Mammary epithelial cell (primary cell): ENCODE results near the gene HPCAL1.

Experiments
- EZH2 ChIP-seq: IDR thresholded peaks from 2 replicates; pipeline ENCODE4 v1.6.1; 2012; ENCODE audit warnings: low read length, inconsistent platforms, borderline replicate concordance
- TF ChIP-seq, protein P1 (sequence below), 2 donors: IDR thresholded peaks in 1 of 2; conservative IDR thresholded peaks in 1 of 2; 2 replicates each; pipeline ENCODE4 v1.5.1; 2011 to 2012; ENCODE audit warnings: inconsistent platforms in 2 of 2, low read length in 2 of 2, mild to moderate bottlenecking in 2 of 2, control low read depth in 1 of 2, low read depth in 1 of 2; ENCODE audit not compliant: insufficient read depth in 1 of 2; ENCODE audit errors: extremely low read depth in 1 of 2

DNA sequence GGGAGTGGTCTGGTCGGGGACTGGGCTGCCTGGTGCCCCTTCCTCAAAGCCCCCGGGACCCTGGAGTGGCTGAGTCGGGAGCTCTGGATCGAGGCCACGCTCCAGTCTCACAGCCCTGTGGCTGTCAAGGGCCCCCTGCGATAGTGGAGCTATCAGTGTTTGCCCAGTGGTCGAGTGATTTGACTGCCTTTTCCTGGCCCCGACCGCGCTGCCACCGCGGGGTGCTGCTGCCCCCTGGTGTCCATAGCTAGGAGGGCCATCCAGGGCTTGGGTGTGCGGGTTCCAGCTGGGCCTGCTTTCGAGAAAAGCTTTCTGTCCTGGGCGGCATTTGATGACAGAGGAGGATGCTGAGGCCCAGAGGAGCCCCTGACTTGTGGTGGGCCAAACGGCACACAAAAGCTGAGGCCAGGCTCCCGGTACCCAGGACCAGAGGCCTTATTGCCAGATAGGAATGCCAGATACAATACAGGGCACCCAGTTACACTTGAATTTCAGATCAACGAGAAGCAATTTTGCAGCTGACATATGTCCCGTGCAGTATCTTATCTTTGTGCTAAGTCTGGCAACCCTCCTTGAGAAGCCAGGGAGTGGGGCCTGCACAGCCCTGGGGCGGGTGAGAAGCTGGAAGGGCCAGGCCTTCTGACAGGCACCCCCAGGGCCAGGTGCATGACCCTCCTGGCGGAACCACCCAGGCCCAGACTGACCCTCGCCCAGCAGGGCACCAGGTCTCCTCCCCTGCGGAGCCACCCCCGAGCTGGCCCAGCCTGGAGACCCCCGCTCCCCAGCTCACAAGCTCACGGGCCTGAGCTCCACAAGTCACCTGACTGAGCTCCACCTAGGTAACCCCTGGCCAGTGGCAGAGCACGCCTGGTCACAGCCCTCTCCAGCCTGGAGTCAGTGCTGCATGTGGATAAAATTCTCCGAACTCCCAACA lies 132.4 kb downstream of the HPCAL1 start:
- TF ChIP-seq, protein P1, sequence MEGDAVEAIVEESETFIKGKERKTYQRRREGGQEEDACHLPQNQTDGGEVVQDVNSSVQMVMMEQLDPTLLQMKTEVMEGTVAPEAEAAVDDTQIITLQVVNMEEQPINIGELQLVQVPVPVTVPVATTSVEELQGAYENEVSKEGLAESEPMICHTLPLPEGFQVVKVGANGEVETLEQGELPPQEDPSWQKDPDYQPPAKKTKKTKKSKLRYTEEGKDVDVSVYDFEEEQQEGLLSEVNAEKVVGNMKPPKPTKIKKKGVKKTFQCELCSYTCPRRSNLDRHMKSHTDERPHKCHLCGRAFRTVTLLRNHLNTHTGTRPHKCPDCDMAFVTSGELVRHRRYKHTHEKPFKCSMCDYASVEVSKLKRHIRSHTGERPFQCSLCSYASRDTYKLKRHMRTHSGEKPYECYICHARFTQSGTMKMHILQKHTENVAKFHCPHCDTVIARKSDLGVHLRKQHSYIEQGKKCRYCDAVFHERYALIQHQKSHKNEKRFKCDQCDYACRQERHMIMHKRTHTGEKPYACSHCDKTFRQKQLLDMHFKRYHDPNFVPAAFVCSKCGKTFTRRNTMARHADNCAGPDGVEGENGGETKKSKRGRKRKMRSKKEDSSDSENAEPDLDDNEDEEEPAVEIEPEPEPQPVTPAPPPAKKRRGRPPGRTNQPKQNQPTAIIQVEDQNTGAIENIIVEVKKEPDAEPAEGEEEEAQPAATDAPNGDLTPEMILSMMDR (conservative IDR thresholded peaks at IDR 0.05 in 1 of 2, IDR thresholded peaks at IDR 0.05 in 1 of 2; ENCODE audit: extremely low read depth in 1 of 2, insufficient read depth in 1 of 2, low read depth in 1 of 2, low read length in 2 of 2): peak; percentile 89 to 96
- TF ChIP-seq EZH2: no peak
